ENCODE results near the gene SIPA1L2. TPM values are rescaled to one million over a fixed set of nuclear protein-coding genes. Genes with fewer than 3 reads are reported as not detected.
"Not testable (repeated sequence)": the region's sequence is repeated elsewhere in the genome, so short reads cannot be mapped to it uniquely, and the experiment has no call there.

The SIPA1L2 gene
- total and polyA plus RNA-seq, 2 of the 13 experiments (the other 11 are each of a cell fraction or from before 2014, with no cell fraction given), result 0.03 TPM; not detected in 1

DNA sequence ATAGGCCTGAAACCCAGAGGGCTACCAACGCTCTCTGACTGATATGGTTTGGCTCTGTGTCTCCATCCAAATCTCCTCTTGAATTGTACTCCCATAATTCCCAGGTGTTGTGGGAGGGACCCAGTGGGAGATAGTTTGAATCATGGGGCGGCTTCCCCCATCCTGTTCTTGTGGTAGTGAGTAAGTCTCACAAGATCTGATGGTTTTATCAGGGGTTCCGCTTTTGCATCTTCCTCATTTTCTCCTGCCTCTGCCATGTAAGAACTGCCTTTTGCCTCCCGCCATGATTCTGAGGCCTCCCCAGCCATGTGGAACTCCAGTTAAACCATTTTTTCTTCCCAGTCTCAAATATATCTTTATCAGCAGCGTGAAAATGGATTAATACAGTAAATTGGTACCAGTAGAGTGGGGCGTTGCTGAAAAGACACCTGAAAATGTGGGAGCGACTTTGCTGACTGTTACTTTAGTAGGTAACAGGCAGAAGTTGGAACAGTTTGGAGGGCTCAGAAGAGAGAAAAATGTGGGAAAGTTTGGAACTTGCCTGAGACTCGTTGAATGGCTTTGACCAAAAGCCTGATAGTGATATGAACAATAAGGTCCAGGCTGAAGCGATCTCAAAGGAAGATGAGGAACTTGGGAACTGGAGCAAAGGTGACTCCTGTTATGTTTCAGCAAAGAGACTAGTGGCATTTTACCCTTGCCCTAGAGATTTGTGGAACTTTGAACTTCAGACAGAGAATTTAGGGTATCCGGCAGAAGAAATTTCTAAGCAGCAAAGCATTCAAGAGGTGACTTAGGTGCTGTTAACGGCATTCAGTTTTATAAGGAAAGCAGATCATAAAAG is 18.8 kb downstream of the SIPA1L2 start:
- H3K79me2 ChIP-seq (ENCODE audit: insufficient read depth, low read length), result not testable (repeated sequence)

GRCh38 chr1:232610192-232610901 is 19.6 kb downstream of the SIPA1L2 start:
- Histone ChIP-seq H2AFZ (ENCODE audit: low read length) (no peak overlapping the region), H3K36me3 (replicated peaks in 1 of 2; ENCODE audit: control insufficient read depth in 1 of 2, insufficient read depth in 2 of 2, low read length in 2 of 2) (no peaks in the 10 kb centered on the region), H3K4me2 (ENCODE audit: low read depth, low read length) (no peak overlapping the region), H3K9ac (ENCODE audit: insufficient read depth, low read depth, low read length) (no peak overlapping the region), H3K9me3 (ENCODE audit: low read length) (no peaks in the 10 kb centered on the region), H4K20me1 (ENCODE audit: insufficient read depth, low read length) (no peaks in the 10 kb centered on the region), H3K27me3 (ENCODE audit: control insufficient read depth in 1 of 2, insufficient read depth in 2 of 2, low read length in 2 of 2) (no peaks in the 10 kb centered on the region), H3K4me3 (replicated peaks in 1 of 3; ENCODE audit: insufficient read depth in 1 of 3, low read depth in 2 of 3, low read length in 3 of 3) (no peak overlapping the region), H3K27ac (ENCODE audit: extremely low read length, insufficient read depth, low read length) (no peak overlapping the region), H3K79me2 (ENCODE audit: insufficient read depth, low read length) (no peaks in the 10 kb centered on the region), H3K4me1 (ENCODE audit: insufficient read depth, low read length) (no peaks in the 10 kb centered on the region)
- ATAC-seq (no peak), FAIRE-seq (no peak), DNase-seq (ENCODE audit: low spot score) (no peak)
- in situ Hi-C loops (cut with HindIII; ENCODE audit: extremely low pct_ligation_motif_present, low pct_unique_long_range_greater_than_20kb) (no loop called here), intact Hi-C loops (cut with micrococcal nuclease; ENCODE audit: unreplicated experiment) (no loop called here)
- BruUV-seq (replicated peaks), result no TSS peak
- TF ChIP-seq RFX5 (IDR thresholded peaks at IDR 0.05; ENCODE audit: low read depth, low read length) (peak; percentile 80), ZSCAN12 (CRISPR knock-in tag; IDR thresholded peaks at IDR 0.05) (no peak), ZNF841 (CRISPR knock-in tag; IDR thresholded peaks at IDR 0.05; ENCODE audit: borderline replicate concordance) (no peak), NFIB (CRISPR knock-in tag; IDR thresholded peaks at IDR 0.05; ENCODE audit: borderline replicate concordance) (no peak), YEATS2 (CRISPR knock-in tag; IDR thresholded peaks at IDR 0.05; ENCODE audit: borderline replicate concordance) (no peak), ZNF124 (CRISPR knock-in tag; IDR thresholded peaks at IDR 0.05) (no peak)
- TF ChIP-seq, protein P1, sequence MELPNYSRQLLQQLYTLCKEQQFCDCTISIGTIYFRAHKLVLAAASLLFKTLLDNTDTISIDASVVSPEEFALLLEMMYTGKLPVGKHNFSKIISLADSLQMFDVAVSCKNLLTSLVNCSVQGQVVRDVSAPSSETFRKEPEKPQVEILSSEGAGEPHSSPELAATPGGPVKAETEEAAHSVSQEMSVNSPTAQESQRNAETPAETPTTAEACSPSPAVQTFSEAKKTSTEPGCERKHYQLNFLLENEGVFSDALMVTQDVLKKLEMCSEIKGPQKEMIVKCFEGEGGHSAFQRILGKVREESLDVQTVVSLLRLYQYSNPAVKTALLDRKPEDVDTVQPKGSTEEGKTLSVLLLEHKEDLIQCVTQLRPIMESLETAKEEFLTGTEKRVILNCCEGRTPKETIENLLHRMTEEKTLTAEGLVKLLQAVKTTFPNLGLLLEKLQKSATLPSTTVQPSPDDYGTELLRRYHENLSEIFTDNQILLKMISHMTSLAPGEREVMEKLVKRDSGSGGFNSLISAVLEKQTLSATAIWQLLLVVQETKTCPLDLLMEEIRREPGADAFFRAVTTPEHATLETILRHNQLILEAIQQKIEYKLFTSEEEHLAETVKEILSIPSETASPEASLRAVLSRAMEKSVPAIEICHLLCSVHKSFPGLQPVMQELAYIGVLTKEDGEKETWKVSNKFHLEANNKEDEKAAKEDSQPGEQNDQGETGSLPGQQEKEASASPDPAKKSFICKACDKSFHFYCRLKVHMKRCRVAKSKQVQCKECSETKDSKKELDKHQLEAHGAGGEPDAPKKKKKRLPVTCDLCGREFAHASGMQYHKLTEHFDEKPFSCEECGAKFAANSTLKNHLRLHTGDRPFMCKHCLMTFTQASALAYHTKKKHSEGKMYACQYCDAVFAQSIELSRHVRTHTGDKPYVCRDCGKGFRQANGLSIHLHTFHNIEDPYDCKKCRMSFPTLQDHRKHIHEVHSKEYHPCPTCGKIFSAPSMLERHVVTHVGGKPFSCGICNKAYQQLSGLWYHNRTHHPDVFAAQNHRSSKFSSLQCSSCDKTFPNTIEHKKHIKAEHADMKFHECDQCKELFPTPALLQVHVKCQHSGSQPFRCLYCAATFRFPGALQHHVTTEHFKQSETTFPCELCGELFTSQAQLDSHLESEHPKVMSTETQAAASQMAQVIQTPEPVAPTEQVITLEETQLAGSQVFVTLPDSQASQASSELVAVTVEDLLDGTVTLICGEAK (IDR thresholded peaks at IDR 0.05), result no peak
- TF ChIP-seq, protein P1 (CRISPR knock-in tag; IDR thresholded peaks at IDR 0.05), result no peak
- WGBS (ENCODE audit: low lambda C conversion rate), result 5% methylated on average over 6 of the region's 6 CpGs
- ChIA-PET POLR2A (no interaction called here), CTCF (ENCODE audit: low intra/inter-chr PET ratio, low total read pairs) (no interaction called here)

More for the DNA sequence above, 18.8 kb downstream of the SIPA1L2 start:
- WGBS (ENCODE audit: low lambda C conversion rate), result 31% methylated on average over 11 of the region's 11 CpGs
- POLR2A ChIA-PET; H3K36me3 ChIP-seq (replicated peaks in 1 of 2; ENCODE audit: control insufficient read depth in 1 of 2, insufficient read depth in 2 of 2, low read length in 2 of 2); H3K27me3 ChIP-seq (ENCODE audit: control insufficient read depth in 1 of 2, insufficient read depth in 2 of 2, low read length in 2 of 2); H3K9ac ChIP-seq (ENCODE audit: insufficient read depth, low read depth, low read length); H3K9me3 ChIP-seq (ENCODE audit: low read length); H3K27ac ChIP-seq (ENCODE audit: extremely low read length, insufficient read depth, low read length); H3K4me3 ChIP-seq (replicated peaks in 1 of 3; ENCODE audit: insufficient read depth in 1 of 3, low read depth in 2 of 3, low read length in 3 of 3); H4K20me1 ChIP-seq (ENCODE audit: insufficient read depth, low read length); in situ Hi-C loops (cut with HindIII; ENCODE audit: extremely low pct_ligation_motif_present, low pct_unique_long_range_greater_than_20kb); FAIRE-seq; ATAC-seq; CTCF ChIA-PET (ENCODE audit: low intra/inter-chr PET ratio, low total read pairs); H3K4me1 ChIP-seq (ENCODE audit: insufficient read depth, low read length); H3K4me2 ChIP-seq (ENCODE audit: low read depth, low read length); DNase-seq (ENCODE audit: low spot score); H2AFZ ChIP-seq (ENCODE audit: low read length); intact Hi-C loops (cut with micrococcal nuclease; ENCODE audit: unreplicated experiment); BruUV-seq (replicated peaks): not testable (repeated sequence)
